Fibroblast of pulmonary artery (primary cell): ENCODE data around the gene CHST15.

ENCODE experiments used
- DNase-seq: peaks from one replicate; pipeline ENCODE4 v3.0.0-alpha.2; 2010; ENCODE audit warnings: low read depth
- H3K4me3 ChIP-seq: replicated peaks from 2 replicates; pipeline ENCODE4 v1.5.1; 2011; ENCODE audit warnings: low read depth, mild to moderate bottlenecking, control low read depth, low read length, moderate library complexity
- CTCF ChIP-seq: IDR thresholded peaks from 2 replicates; pipeline ENCODE4 v1.5.1; 2011; ENCODE audit warnings: mild to moderate bottlenecking, control low read depth, low read length, inconsistent platforms; ENCODE audit errors: missing control alignments

The CHST15 gene

GRCh38 chr10:124076148-124076733 is 17.2 kb downstream of the CHST15 start:
- H3K4me3 ChIP-seq, result no peak overlapping the region
- no peak for TF ChIP-seq CTCF
- no peak for DNase-seq

GRCh38 chr10:124075231-124075955 is 18.0 kb downstream of the CHST15 start:
- DNase-seq, result no peak
- TF ChIP-seq CTCF, result no peak

GRCh38 chr10:124074501-124075109 is 18.8 kb downstream of the CHST15 start:
- no peak for TF ChIP-seq CTCF
- no peak for DNase-seq
- H3K4me3 ChIP-seq, result no peak overlapping the region

More at GRCh38 chr10:124075231-124075955, 18.0 kb downstream of the CHST15 start:
- H3K4me3 ChIP-seq, result no peak overlapping the region

- no peak for DNase-seq
- TF ChIP-seq CTCF, result no peak
These were observed 19.4 kb downstream of the CHST15 start for GRCh38 chr10:124073978-124074377.

GRCh38 chr10:124072541-124072940 is 20.9 kb downstream of the CHST15 start:
- TF ChIP-seq CTCF, result no peak
- no peak for DNase-seq
- no peak overlapping the region for H3K4me3 ChIP-seq

More at GRCh38 chr10:124073978-124074377, 19.4 kb downstream of the CHST15 start:
- H3K4me3 ChIP-seq, result no peak overlapping the region

GRCh38 chr10:124072106-124072505 is 21.3 kb downstream of the CHST15 start:
- DNase-seq, result no peak
- no peak for TF ChIP-seq CTCF
- no peak overlapping the region for H3K4me3 ChIP-seq

GRCh38 chr10:124071141-124071540 is 22.3 kb downstream of the CHST15 start:
- no peak for TF ChIP-seq CTCF
- H3K4me3 ChIP-seq, result no peak overlapping the region
- no peak for DNase-seq
